Activated CD4-positive, alpha-beta T cell treated with anti-CD3 and anti-CD28 coated beads, Interleukin-2, amount 50 U/mL, for 4 hours (primary cell): ENCODE measurements around the gene DENND5B.
A peak's percentile ranks its signal among the peaks of the same experiment; 100 is the strongest.
"Not testable (repeated sequence)": the region's sequence is repeated elsewhere in the genome, so short reads cannot be mapped to it uniquely, and the experiment has no call there.

Experiments
- DNase-seq, 2 experiments: peaks; one replicate each; pipeline ENCODE4 v3.0.0-alpha.2; 2020

Gene DENND5B

DNA sequence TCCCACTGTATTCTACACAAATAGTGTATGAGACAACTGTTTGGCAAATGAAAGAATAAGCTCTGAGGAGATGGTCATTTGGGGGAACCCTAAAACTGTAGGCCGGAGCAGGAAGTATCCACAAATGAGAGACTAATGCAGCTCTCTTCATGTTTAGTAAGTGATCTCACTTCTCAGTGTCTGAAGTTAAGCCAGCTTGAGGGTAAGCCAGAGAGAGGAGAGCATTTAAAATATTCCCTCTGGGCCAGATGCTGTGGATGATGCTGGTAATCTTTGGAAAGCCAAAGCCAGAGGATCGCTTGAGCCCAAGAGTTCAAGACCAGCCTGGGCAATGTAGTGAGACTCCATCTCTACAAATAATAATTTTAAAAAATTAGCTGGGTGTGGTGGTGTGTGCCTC, 134.4 kb downstream of the DENND5B start:
- no peak for DNase-seq

DNA sequence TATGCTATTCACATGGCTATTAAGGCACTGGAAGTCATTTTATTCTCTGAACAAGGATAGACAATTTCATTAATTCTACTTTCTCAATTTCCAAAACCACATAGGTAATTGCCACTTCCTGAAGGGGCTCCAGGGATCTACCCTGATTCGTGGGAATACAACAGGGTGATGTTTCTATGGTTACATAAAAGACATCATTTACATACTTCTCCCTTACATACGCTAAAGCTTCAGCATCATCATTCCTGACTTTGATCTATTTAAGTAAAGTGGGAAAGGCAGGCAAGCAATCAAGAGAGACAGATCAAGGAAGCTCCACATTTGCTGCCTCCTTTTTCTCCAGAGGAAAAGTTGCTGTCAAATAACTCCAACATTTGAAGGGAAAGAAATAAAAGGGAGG, 146.2 kb downstream of the DENND5B start:
- no peak for DNase-seq

DNA sequence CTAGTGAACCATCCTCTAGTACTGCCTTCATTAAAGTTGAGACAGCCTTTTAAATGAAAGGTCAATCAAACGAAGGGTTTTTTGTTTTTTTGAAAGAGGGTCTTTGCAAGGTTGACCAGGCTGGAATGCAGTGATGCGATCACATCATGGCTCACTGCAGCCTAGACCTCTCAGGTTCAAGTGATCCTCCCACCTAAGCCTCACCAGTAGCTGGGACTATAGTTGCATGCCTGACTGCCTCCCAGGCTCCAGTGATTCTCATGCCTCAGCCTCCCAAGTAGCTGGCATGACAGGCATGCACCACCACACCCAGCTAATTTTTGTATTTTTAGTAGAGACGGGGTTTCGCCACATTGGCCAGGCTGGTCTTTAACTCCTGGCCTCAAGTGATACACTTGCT, 150.3 kb downstream of the DENND5B start:
- DNase-seq: no peak

DNA sequence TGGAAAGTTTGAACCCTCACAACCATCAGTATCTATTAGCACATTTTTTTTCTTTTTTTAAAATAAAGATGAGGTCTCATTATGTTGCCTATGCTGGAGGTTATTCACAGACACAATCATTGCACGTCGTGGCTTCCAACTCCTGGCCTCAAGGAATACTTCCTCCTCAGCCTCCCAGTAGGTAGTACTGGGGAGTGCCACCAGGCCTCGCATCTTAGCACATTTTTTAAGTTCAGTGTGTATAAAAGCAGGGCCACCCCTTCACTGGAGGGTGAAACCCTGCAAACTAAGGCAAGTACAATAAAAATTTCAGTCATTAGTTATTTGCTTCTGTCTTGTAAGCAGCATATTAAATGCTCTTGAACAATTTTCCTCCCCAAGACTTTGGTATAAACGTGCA, 150.8 kb downstream of the DENND5B start:
- no peak for DNase-seq

DNA sequence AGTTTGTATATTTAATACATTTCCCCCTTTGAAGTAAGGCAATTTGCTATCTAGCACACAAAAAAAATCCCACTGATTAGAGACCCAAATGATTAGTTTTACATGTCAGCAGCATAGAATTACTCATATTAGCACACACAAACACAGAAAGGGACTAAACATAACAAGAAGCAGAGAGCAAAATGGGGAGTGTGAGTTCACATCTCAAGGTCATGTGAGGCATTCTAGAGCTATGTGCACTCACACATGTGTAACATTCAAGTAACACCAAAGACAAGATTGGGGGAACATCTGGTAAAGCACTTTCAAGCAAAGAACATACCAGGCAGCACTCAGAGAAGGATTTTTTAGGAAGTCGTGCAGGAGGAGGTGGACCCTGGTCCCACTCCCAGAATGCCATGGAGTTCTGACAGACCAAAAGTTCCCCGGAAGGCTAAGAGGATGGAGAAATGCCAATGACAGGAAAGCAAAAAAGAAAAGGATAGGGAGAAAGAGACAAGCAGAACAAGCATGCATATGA, 159.2 kb downstream of the DENND5B start:
- no peak for DNase-seq

DNA sequence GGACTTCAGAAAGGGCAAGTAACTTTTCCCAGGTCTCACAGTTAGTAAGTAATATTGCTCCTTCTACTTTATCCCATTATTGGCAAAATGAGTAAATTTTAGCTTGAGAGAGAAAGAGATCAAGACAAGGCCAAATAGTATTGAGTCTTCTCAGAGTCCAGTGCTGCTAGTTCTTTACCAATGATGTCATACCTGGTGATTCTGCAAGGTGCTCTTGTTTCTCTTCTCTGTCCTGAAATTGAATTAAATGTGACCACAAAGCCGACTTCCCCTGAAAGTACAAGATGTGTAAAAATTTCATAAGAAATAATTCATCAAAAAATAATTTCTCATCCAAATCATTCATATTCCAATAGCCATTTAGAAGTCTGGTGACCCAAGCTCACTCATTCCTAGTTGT, 167.5 kb downstream of the DENND5B start:
- no peak for DNase-seq

DNA sequence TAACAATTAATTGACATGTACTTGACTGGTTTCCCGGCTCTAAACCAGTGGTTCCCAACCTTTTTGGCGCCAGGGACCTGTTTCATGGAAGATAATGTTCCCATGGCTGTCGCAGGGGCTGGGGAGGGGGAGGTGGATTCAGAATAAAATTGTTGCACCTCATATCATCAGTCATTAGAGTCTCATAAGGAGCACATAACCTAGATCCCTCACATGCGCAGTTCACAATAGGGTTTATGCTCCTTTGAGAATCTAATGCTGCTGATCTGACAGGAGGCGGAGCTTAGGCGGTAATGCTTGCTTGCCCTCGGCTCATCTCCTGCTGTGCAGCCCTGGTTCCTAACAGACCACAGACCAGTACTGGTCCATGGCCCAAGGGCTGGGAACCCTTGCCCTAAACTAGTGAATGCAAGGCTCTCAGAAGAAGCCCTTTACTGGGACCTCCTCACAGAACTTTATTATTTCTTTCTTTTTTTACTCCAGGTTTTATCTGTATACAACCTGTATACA, 178.6 kb downstream of the DENND5B start:
- DNase-seq: no peak

DNA sequence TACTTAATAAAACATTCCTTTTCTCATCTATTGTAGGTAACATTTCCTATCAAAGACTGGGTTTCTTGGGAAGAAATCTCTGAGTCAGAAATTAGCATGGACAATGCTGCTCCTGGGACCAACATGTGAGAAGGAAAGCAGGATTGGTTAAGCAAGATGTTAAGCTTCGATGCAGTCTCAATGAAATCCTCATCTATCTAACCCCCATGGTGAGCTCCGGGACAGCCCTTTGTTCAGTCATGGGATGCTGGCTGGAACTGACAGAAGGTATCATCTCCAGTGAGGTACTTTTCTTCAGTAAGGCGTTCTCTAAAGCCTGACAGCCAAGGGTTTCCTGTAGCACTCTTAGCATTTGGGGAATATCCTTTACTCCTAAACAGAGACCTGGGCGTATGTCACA, 182.2 kb downstream of the DENND5B start:
- no peak for DNase-seq

DNA sequence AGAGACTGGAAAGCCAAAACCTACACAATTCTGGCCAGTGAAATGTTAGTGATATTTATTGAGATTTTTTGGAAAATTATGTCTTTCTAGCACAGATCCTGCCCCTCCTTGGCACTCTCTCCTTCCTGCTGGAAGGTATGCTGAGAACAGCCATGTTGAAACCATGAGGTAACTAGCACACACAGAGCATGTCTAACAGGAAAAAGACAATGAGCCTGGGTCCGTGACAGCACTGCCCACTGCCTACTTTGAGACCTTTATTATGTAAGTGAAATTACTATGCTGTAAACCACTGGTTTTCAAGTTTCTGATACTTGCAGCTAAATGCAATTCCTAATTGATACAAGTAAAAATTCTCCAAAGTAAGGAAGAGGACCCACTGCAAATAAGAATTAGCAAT, 183.4 kb downstream of the DENND5B start:
- DNase-seq: no peak

DNA sequence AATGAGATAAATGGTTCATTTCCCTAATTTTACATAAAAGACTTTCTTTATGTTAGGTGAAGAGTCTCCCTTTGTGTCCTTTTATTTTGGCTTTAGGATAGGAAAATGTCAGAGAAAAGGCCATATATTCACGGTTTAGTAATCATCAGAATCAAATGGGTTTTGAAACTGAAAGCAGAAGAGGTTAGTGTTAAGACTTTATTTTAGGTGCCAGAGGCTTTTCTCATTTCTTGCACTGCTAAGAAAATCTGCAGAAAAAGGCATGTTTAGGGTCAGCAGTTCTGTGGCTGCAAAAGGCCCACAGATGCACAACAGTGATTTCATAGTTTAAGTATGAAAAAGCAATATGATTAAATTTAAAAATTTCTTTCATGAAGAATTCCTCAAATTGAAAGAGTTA, 184.6 kb downstream of the DENND5B start:
- DNase-seq: no peak

DNA sequence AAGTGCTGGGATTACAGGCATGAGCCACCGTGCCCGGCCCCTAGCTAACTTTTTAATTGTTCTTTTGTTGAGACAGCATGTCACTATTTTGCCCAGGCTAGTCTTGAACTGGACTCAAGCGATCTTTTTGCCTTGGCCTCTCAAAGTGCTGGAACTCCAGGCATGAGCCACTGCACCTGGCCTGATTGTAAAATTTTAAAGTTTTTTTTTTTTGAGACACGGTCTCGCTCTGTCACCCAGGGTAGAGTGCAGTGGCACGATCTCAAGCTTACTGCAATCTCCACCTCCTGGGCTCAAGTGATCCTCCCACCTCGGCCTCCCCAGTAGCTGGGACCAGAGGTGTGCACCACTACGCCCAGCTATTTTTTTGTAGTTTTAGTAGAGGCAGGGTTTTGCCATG, 185.9 kb downstream of the DENND5B start:
- no peak for DNase-seq

DNA sequence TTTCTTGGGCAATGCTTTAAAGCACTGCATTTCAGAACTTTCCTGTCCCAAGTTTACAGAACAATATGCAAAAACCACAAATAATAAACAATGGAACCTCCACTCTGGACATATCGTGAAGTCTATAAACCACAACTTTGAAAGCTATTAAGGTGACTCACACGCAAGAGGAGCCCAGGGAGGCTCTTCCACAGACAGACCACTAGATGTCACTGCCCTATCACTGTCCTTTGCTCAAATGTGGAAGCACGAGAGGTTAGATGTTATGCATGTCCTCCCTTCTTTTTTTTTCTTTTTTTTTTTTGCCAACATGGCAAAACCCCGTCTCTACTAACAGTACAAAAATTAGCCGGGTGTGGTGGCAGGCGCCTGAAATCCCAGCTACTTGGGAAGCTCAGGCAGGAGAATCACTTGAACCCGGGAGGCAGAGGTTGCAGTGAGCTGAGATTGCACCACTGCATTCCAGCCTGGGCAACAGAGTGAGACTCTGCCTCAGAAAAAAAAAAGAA, 187.8 kb downstream of the DENND5B start:
- peak; percentile 22 to 30 for DNase-seq

DNA sequence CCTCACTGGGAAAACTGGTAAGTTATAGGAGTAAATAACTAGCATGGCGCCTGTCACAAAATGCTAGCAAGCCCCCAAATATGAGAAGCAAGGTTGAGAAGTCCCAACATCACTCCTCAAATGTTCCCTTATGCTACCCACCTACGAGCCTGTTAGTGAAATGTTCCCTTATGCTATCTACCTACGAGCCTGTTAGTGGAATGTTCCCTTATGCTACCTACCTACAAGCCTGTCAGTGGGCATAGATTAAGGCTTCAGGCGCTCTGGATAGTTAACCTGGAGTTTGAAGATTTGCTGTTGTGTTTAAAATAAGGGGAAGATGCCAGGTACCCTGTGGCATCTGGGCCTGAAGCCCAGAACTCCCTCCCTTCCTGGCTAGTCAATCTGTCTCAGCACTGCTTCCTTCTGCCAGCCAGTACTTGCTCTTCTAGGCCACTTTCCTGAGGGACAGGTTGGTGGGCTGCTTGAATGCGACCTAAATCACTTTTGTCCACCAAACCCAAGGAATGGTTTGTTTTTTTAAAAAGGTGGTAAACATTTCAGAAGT, 197.9 kb downstream of the DENND5B start:
- no peak for DNase-seq

DNA sequence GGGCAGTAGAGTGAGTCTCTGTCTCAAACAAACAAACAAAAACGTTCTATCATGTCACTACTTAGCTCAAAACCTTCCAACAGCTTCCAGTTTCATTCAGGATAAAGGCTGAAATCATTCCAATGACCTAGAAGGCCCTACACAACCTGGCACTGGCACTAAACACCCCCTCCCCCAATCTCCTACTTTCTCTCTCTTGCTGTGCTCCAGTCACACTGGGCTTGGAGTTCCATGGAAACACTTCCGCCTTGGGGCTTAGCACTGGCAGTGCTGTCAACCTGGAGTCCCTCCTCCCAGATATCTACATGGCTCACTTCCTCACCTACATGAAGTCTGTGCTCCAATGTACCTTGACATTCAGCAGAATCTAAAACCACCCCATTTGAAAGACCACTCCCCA, 199.9 kb downstream of the DENND5B start:
- DNase-seq: no peak

DNA sequence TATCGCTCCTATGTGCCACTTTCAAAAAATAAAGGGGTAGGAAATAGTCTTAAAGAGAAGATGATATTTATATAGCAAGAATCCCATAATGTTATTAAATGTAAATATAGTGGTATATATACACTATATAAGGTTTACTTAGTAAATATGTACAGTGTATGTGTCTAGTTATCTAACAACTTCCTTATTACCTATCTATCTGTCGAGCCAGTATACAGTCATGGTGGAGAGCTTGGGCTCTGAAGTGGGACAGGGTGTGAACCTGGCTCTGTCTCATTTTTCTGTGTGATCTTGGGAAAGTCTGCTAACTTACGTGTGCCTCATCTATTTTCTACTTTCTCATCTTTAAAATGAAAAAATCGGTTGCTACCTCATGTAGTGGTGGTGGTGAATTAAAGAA, 202.2 kb downstream of the DENND5B start:
- no peak for DNase-seq

DNA sequence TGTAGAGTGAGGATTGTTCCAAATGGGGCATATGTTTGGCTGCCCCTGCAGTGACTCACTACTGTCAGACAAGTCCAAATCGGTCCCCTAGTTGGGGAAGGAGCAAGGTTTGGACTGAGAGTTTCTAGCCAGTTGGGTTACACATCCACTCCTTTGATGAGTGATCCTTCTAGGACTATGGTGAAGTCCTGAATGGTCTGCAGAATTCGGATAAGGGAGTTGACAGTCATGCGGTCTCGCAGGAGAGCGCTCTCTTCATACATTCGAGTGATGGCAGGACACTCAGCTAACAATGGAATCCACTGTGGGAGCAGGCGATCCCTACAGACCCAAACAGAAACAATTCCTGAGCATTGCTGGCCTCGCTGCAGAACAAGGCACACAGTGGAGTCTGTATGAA, 203.5 kb downstream of the DENND5B start:
- no peak for DNase-seq

DNA sequence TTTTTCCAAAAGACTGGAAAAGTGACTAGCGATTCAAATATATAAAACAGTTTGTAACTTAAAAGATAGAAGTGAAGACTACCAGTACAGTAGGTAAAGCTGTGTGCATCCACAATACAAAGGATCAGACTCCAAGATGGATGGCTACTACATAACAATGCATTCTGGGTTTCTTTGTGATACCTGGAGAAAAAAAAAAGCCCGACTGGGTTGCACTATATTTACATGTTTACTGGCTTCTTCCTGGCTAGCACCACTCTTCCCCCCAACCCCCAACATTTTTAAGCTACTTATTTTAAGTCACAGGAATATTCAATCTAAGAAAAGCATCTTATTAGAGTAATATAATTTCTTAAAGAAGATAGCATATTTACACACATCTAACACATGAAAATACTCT, 203.9 kb downstream of the DENND5B start:
- no peak for DNase-seq

DNA sequence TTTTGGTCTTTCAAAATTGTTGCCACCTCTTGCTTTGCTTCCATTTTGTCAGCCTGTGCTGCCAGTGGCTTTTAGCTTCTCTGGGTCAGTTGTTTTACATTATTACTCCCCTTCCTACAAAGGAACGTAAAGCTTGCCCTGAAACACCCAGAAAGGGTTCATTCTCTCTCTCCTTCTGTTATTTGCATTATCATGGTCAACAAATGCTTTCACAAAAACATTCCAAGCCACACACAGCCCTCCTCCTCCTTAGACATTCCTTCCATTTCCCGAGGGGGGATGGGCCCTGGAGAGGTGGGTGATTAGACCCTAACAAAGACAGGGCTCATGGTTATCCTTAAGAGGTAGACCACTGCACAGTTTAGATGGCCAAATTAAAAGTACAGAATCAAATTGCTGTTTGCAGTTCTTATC, 204.6 kb downstream of the DENND5B start:
- no peak for DNase-seq

DNA sequence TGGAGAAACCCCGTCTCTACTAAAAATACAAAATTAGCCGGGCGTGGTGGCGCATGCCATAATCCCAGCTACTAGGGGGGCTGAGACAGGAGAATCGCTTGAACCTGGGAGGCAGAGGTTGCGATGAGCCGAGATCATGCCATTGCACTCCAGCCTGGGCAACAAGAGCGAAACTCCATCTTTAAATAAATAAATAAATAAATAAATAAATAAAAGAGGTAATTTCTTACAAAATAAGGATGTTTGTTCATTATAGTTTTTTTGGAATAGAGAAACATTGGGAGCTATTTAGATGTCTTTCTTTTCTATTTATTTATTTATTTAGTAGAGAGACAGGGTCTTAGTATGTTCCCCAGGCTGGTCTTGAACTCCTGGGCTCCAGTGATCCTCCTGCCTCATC, 213.7 kb downstream of the DENND5B start:
- not testable (repeated sequence) for DNase-seq

DNA sequence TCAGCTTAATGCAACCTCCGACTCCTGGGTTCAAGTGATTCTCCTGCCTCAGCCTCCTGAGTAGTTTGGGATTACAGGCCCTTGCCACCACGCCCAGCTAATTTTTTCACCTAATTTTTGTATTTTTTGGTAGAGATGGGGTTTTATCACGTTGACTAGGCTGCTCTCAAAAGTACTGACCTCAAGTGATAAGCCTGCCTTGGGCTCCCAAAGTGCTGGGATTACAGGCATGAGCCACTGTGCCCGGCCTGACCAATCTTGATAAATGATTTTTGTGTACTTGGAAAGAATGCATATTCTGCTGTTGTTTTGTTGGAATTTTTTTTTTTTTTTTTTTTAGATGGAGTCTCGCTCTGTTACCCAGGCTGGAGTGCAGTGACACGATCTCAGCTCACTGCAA, 215.5 kb downstream of the DENND5B start:
- DNase-seq: not testable (repeated sequence)

DNA sequence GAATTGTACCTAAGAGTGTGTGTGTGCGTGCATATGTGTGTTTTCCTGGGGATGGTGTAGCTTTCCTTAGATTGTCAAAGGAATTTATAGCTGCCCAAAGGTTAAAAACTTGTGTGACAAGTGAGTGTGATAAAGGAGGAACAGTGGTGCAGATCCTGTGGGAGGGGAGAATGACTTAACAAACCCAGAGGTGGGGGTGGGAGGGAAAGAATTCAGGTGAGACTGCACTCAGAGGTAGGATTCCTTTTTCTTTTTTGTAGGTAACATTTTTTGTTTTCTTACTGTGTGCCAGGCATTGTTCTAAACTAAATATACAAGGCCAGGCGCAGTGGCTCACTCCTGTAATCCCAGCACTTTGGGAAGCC, 219.7 kb downstream of the DENND5B start:
- DNase-seq: no peak

DNA sequence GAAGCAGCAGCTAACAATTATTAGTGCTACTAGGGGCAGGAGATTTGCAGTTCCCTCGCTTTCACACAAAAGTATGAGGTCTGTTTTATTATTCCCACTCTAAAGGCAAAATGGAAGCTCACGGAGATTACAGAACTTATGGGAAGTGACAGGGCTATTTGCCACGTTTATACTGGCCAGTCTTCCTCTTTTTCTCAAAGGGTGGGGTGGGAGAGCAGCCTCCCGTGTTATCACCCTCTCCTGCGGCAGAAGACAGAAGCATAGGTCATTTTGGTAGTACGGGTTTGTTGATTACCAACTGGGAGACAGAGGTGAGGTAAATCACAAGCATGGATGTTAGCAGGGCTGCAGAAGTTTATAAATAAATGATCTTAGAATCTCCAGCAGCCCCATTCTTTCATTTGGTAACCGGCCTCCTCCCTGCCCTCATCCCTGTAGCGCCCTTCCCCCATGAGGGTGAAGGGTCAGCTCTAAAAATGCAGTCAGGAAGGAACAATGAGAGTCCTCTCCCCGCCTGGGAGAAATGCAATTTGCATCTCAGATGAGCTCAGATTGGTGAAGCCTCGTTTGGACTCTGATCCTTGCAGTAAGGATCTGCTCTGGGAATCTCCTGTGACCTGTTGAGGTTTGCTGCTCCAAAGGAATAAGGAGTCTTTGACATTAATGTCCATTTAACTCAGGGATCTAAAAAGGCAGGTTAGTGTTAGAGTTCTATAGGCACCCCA, 220.2 kb downstream of the DENND5B start:
- DNase-seq: no peak

DNA sequence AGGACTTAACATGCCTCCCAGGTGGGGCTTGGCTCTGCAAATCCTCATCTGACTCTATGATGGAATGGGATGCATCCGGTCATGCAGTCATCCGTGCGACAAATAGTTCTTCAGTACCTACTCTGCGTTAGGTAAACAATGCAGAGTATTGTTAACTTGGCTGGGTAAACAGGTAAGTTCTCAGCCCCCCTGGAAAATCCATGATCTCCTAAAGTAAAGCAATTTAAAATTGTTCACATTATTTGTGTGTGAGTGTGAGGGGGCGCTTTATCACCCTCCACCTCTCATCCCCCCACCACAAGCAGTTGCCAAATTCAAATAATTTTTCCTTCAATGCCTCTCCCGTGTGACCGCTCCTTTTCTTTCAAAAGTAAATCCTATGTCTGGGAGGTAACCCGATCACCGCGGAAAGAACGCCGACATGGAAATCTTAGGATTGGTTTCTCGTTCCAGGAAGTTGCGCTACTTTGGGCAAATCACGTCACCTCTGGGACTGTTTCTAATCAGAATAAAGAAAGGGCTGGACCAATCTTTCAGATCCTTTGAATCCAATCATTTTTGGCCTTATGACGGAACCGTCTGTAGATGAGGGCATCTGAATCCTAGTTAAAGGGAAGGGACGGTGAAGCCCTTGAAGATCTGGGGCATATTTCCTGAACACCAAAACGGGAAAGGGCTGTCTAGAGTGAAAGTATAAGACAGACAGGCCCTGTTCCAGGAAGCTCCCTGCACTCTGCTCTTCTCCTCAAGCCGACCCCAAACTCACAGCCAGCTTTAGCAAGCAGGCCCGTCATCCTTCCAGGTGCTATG, 221.0 kb downstream of the DENND5B start:
- DNase-seq: no peak
